Activated CD4-positive, alpha-beta T cell treated with anti-CD3 and anti-CD28 coated beads, Interleukin-10, Interleukin-2, amounts not matched to agents 100 ng/mL and 50 ng/mL, durations not matched to agents 16 hours and 8 hours (primary cell): ENCODE data around the gene GDI2.
"Not testable (repeated sequence)": the region's sequence is repeated elsewhere in the genome, so short reads cannot be mapped to it uniquely, and the experiment has no call there.

Experiments used
- DNase-seq: peaks from one replicate; pipeline ENCODE4 v3.0.0-alpha.2; 2020

GDI2 gene

DNA sequence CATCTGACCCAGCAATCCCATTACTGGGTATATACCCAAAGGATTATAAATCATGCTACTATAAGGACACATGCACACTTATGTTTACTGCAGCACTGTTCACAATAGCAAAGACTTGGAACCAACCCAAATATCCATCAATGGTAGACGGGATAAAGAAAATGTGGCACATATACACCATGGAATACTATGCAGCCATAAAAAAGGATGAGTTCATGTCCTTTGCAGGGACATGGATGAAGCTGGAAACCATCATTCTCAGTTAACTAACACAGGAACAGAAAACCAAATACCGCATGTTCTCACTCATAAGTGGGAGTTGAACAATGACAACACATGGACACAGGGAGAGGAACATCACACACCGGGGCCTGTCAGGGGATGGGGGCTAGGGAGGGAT lies 35.5 kb downstream of the GDI2 start:
- DNase-seq = not testable (repeated sequence)

DNA sequence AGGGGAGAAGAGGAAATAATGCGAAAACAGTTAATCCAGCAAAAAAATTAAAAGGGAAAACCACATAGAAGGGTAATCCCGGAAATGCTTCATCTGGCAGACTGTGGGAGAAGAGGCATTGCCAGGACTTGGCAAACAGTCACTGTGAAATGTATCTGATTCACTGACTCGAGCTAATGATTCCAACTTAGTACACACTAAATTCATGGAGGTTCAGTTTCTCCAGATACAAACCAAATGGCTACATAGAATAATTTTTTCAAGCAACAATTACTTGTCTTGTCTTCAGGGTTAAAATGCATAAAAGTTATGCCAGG lies 36.4 kb downstream of the GDI2 start:
- no peak for DNase-seq

DNA sequence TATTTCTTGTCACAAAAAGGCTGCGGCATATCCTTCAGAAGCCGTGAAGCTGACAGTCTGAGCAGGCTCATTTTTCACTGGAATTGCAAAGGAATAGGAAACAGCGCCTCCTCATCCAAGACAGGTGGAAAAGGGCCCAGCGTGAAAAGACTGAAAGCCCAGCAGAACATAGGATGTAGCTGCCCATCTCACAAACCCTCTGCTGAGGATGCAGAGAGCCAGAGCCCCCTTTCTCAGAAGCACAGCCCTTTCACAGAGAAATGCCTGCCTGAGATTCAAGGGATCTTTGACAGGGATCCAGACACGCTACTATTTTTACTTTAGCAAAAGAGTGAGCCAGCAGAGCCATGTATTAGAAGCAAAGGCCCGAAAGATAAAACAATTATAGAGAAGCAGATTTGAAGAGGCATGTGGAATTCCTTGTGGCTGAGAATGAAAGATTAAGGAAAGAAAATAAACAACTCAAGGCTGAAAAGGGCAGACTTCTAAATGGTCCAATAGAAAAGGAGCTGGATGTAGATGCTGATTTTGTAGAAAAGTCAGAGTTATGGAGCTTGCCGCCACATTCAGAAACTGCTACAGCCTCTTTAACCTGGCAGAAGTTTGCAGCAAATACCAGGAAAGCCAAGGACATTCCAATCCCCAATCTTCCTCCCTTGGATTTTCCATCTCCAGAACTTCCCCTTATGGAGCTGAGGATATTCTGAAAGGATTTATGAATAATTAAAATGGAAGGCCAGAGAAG lies 36.9 kb downstream of the GDI2 start:
- no peak for DNase-seq

DNA sequence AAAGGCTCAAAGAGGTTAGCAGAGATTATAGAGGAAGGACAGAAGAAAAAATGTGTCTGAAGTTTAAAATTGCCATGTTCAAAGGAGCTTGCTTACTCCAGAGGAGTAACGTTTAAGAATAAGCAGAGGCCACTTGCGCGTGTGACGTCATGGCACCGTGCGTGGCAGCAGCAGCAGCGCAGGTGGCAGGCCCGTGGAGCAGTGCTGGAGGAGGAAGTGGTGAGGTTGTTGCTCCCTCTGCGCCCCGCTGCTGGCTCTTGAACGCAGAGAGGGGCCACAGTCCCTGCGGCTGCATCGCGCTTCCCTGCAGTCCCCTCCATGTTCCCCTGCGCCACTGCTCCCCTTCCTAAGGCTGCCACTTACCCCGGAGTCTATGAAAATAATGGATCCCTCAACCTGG lies 37.5 kb downstream of the GDI2 start:
- peak; percentile 71 for DNase-seq

DNA sequence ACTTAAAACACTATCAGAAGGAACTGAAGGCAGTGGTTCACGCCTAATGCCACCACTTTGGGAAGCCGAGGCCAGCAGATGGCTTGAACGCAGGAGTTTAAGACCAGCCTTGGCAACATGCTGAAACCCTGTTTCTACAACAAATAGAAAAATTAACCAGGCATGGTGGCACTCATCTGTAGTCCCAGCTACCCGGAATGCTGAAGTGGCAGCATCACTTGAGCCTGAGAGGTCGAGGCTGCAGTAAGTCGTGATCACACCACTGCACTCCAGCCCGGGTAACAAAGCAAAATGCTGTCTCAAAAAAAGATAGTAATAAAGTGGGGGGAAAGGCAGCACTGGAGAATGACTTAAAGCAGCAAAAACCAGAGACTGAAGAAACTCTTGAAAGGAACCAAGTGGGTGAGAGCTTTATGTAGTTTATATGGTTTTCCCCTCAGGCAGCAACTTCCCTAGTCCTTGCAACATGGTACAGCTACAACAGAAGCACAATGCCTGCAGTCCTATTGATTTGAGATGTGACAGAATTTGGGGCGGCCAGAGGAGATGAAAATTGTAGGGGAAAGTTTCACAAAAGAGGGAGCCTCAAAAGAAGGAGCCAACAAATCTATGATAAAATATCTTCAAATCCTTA lies 38.1 kb downstream of the GDI2 start:
- DNase-seq = no peak

DNA sequence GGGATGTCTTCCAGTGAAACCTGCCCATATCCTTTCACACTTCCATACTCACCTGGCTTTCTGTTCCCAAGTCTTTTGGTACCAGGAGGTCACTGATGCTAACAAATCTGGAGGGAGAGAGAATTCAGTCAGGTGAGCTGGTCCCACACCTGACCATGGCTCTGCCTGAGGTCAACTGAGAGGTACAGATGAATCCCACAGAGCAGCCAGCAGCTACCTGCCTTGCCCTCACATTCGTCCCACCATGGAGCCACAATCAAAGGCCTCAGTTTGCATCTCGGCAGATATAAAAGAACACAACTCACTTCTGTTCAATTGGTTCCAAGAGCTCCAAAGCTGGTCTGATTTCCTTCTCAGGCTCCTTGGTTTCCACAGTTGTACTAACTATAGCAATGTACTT lies 47.0 kb downstream of the GDI2 start:
- no peak for DNase-seq

DNA sequence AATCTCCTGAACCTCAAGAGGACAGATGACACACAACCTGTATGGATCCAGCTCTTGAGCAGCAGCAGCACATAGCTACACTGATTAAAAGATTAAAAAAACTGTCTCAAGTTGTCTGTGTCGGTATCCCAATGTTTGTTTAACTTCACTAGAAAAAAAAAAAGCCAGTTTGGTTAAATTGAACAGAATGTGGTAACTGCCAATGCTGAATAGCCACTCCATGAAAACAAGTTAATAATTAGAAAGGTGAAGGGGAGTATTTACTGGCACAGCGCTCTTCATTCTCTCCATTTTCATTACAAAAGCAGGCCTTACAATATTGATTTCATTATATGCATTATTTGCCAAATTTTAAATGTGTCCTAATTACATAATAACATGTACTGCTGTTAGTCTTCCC lies 47.6 kb downstream of the GDI2 start:
- no peak for DNase-seq

DNA sequence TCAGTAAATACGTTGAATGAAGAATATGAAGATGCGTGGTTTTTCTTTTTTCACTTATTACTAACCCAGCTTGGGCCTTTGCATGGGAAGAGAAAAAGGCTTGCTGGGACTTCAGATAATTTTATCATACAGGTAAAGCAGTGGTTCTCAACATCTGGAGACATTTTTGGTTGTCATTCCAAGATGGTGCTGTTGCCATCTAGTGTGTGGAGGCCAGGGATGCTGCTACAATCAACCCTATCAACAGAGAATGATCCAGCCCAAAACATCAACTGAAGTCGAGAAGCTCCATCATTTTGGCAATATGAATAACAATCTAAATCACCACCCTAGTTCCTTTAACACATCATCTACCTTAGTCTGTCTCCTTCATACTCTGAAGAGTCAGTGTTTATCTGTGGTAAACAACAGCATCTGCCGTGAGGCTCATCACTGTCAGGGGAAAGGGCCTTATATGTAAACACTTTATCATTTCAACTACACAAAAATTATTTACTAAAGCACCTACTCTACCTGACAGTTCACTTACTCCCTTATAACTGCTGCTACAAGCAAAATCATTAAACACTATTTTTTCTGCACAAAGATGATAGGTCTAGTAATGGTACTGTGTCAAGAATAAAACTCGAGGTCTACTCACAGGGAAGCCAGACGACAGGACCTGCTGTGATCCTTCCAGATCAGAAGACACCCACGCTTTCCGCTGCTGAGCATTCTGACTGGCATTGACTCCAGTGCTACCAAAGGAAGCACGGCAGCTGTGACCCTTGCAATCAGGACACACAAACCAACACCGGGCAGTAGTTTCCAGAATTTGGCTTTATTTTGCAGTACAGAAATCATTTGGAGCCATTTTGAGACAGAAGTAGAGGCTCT lies 48.6 kb downstream of the GDI2 start:
- DNase-seq = no peak

DNA sequence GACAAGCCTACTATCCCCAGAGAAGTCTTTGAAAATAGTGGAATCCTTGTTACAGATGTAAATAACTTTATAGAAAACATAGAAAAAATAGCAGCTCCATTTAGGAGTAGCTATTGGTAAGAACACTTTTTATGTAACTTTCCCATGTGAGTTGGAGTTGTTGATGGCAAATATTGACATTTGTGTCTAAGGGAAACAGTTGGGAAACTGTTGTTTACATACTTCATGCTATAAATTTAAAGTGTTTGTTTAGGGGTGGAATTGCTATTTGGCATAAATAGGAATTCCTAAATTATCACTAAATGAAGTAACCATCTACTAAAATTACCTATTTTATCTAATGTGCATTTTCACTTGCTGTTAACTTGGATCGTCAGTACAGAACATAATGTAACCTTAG lies 50.7 kb downstream of the GDI2 start:
- DNase-seq = no peak

DNA sequence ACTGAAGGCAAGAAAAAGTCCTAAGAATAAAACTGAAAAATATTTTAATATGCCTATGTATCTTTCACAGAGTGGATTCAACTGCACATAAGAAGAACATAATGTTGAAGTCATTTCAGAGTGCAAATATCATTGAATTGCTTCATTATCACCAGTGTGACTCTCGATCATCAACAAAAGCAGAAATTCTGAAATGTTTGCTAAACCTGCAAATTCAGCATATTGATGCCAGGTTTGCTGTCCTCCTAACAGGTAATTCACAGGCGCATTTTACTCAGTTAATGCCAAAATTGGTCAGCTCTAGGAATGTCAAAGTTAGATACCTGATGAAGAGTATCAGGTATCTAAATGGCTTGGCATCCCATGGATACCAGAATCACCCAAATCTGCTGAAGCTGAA lies 52.0 kb downstream of the GDI2 start:
- no peak for DNase-seq

DNA sequence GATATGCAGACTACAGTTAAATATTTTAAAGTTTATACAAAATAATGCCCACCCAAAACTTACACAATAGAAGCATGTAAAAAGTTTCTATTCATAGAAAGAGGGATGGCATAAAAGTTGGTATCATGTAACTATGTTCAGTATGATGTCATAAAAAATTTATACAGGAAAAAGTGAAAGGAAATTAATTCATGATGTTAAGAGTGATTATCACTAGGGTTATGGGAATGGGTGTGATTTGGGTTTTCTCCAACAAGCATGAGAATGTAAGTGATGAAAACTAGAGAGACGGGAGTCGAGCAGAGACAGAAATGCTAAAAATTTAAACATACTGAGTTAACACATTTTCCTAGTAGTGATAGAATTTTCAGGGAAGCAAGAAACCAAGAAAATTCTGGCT lies 52.7 kb downstream of the GDI2 start:
- DNase-seq = no peak

DNA sequence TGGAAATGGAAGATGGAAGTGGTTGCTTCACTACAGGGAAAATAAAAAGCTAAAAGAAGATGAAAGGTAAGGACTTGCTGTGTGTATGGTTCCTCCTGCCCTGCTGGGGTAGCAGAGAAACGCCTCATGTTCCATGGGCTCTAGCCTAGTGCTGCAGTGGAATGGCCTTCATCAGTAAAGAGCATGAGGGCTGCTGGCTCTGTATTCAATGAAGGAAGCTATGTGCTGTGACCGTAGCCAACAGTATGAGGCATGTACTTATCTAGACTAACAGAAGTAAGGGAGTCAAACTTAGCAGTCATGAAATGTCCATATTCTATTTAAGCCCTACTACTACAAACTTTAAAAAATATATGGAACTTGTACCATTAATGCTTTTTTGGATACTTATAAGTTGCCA lies 54.3 kb downstream of the GDI2 start:
- DNase-seq = no peak

DNA sequence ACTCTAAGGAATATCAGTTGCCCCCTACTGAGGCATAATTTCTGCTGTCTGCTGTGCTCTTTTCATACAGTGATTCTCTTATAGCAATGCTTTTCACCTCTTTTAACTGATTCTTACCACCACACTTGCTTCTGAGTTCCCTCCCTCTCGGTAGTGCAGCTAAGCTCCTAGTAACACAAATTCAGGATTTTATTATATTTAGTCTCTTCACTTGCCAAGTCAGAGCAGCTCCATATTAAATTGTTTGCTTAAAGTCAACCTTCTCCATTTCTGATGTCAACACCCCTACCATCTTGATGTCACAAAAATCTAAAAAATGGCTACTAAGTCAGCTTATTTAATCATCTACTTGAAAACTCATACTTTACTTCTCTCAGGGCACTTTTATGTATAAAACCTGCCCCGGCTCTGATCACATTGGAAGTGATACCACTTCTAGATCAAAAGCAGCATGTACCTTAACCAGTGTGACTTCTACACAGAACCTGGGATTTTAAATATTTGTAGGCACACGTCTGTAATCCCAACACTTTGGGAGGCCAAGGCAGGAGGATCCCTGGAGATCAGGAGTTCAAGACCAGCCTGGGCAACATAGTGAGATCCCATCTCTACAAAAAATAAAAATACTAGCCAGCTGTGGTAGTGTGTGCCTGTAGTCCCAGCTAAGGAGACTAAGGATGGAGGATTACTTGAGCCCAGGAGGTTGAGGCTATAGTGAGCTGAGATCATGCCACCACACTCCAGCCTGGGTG lies 55.3 kb downstream of the GDI2 start:
- DNase-seq = no peak

DNA sequence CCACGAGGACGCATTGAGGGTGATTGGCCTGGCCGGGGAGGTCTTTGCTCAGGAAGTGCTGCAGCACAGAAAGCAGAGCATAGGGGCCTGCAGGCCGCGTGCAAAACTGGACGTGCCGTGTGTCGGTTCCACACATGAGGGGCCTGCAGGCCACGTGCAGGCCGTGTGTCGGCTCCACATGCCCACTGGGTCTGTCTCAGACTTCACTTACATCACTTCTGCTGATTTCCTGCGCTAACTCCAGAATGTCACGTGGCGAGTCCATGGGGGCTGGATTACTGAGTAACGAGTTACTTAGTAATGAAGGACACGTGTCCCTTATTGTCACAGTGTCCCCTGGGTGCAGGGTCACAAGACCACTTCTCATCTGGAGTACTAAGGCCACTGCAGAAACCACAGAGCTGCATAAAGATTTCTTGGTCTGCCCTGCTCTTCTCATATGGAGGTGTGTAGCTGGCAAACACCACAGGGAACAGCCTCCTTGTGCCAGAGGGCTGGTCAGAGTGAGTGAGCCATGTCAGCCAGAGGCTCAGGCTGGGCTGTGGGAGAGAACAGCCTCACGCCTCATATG lies 60.8 kb downstream of the GDI2 start:
- DNase-seq = no peak

DNA sequence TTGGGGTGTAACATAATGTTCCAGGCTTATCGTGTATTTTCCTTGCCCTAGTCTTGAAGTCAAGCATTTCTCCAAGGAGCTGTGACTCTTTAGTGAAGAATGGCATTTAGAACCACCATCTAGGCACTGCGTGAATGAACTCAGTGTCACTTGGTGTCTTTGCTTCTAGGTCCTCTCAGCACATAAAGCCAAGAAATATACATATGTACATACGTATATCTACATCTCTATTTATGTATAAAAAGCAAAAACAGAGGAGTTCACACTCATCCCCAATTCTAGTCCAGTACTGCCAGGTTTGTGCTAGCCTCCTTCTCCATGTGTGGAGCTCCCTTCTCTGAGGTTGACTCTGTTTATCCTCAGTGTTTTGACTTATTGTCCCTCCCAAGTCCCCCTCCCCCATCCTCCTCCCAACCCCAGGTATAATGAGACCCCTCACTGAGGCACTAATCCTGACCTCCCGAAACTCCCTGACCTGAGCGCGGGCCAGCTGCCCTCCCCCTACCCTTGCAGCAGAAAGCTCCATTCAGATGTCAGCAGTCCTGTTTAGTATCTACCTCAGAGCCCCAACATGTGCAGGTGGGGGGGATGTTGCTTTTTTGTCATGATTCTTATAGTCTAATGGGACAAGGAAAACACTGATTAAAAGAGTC lies 61.5 kb downstream of the GDI2 start:
- DNase-seq = no peak

DNA sequence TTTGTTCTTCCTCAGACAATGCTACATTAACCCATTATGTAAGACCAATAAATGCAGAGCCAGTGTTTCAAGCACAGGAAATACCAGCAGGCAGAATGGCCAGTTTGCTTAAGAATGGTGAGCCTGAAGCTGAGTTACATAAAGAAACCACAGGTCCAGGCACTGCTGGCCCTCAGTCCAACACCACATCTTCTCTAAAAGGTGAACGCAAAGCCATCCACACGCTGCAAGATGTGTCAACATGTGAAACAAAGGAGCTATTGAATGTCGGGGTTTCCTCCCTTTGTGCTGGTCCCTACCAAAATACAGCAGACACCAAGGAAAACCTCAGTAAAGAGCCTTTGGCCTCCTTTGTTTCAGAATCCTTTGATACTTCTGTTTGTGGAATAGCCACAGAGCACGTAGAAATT lies 64.8 kb downstream of the GDI2 start:
- DNase-seq = no peak

DNA sequence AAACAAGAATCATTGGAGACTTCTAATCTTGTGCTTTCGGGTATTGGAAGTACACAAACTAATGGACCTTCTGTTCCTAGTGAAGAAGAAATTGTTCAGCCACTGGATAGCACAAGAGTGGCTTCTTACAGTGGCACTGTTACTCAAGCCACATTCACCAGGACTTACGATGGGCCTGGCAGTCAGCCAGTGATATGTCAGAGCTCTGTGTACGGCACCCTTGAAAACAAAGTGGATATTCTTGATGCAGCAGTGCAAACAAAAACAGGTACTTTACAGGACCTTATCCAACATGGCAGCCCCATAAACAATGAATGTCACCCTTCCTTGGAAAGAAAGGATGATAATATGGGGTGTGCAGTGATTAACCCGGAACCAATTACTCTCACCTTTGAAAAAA lies 67.0 kb downstream of the GDI2 start:
- DNase-seq = no peak

DNA sequence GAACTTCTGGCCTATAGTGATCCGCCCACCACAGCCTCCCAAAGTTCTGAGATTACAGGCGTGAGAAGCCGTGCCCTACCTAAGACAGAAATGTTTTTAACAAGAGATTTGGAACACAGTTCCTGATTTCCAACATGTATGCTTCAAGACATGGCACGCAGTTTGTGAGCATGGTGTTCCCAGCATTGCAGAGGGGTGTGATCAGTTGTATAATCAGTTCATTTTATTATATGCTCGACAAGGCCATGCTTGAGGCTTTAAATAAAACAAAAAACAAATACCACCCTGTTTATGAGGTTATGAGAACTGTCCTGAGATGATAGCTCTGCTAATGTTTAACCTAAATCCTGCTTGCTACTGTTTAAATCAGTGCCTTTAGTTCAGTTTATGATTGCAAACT lies 68.4 kb downstream of the GDI2 start:
- DNase-seq = no peak

DNA sequence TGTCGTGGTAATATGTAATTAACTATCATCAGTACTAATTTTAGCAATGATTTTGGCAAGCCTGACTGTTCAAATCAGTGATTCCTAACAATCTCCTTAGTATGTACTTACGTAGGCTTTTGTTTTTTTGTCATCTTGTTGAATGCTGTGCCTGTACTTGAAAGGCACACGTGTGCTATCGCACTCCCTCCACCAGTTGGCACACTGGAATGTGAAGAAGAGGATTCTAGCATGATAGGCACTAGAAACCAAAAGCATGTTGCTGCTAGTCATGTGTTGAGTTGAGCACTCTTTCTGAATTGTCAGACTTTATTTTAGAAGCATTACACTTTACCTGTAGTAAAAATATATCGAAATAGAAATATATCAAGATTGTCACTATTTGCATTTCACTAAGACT lies 69.5 kb downstream of the GDI2 start:
- no peak for DNase-seq

DNA sequence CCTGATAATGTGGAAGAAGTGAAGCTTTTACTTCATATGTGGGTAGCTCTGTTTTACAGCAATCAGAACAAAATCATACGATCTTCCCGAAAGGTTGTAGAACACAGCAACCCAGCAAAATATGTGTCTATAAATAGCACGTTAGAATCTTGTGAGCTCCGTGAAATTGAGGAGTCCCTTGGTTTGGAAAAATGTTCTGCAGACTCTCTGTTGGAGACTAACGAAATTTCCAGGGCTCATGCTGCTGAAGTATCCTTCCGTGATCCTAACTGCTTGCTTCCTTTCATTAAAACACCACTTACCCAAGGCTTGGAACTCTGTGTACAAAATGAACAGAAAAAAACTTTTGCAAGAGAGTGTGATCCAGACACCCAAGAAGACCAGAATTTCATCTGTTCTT lies 71.1 kb downstream of the GDI2 start:
- no peak for DNase-seq

DNA sequence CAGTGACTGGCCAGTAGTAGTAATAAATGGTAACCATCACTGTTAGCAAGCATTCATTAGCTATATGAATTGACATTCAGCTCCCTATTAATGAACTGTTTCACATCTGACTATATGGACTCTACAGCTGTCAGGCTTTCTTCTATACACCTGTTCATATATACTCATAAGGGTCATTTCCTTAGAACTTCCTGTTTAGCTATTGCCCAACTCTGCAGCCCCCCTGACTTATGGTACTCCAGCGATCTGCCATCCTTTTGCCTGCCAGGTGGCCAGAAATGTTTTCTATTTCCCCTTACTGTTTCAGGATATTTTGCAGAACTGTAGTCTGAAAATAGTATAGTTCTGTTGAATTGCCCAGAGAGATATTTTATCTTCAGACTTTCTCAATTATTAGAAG lies 72.0 kb downstream of the GDI2 start:
- no peak for DNase-seq

DNA sequence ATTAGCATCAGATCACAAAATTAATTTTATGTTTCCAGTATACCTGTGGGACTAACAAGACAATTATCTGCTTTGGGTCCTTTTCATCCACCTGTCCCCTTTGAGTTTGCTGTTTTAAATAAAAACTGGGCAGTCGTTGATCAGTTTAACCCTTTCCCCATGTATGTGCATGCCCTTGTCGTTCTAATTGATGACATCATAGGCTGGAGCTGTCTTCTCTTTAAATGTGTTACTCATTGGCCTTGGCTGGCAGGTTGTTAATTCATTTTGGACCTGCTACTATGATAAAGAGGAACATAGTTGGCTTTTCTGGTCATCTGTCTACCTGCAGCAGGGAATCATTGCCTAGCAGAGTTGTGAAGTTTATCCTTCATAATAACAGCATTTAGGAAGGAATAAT lies 74.8 kb downstream of the GDI2 start:
- DNase-seq = no peak

DNA sequence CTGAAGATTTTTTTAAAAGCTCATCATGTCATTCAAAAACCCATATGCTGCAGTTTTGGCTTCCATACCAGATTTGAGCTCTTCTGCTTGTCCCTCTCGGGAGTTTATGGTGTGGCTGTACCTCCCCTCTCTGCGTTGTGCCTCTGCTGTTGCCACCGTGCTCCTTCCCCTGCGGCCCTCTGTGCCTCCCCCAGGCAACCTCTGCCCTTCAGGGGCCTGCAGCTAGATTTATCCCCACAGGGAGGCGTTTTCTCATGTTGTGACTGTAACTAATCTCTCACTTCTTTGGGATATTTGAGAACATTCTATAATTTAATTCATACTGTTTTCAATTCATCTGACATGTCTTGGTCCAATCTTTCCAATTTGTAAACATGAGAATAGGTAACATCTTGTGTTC lies 75.9 kb downstream of the GDI2 start:
- no peak for DNase-seq
